Measurements from ENCODE around the gene SHOC2. TPM values are rescaled to one million over a fixed set of nuclear protein-coding genes. Genes with fewer than 3 reads are reported as not detected.

Gene SHOC2
- total and polyA plus RNA-seq, 2 of the 8 experiments (the other 6 are each of a cell fraction or from before 2014, with no cell fraction given), result 7.6 to 28.2 TPM

DNA sequence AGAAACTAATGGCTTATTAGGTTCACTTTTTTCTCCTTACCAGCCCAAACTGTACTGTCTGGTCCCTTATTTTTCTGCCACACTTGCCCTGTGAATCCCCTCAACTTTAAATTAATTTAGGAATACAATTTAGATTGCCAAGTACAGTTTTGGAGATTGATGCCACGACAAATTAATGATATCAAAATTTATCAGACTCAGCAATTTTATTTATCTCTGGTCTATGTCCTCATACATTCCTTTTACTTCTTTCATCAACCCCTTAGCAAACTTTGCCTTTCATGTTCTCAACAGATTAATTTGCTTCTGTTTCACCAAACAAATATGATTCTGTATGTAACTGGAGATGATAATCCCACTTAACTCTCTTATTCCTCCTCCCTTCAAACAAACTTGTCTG, 38.2 kb downstream of the SHOC2 start:
- Histone ChIP-seq H3K4me3 (ENCODE audit: extremely low read depth in 1 of 4, insufficient read depth in 2 of 4, low read depth in 3 of 4, low read length in 4 of 4) (no peak overlapping the region), H3K36me3 (ENCODE audit: control insufficient read depth in 2 of 4, insufficient read depth in 4 of 4, low read length in 3 of 4) (no peaks in the 10 kb centered on the region), H2AK5ac (ENCODE audit: low read depth, low read length) (no peak overlapping the region), H3K23ac (ENCODE audit: insufficient read length) (no peak overlapping the region), H3K18ac (ENCODE audit: extremely low read depth, low read length) (no peak overlapping the region), H3K79me2 (ENCODE audit: control insufficient read depth in 1 of 2, insufficient read depth in 2 of 2, low read length in 2 of 2) (peaks cover 0 to 87% of the 10 kb centered on the region in 2 experiments; a peak in 2 of 4 replicates), H4K8ac (ENCODE audit: extremely low read depth, insufficient read depth, low read length) (no peak overlapping the region), H4K20me1 (replicated peaks in 1 of 2; ENCODE audit: control insufficient read depth in 1 of 2, insufficient read depth in 2 of 2, low read length in 2 of 2) (peaks cover 0 to 2% of the 10 kb centered on the region in 2 experiments), H3K9ac (replicated peaks in 1 of 4; ENCODE audit: extremely low read depth in 1 of 4, low read depth in 3 of 4, low read length in 3 of 4) (no peak overlapping the region), H3K79me1 (ENCODE audit: low read depth, low read length) (no peaks in the 10 kb centered on the region), H4K91ac (replicated peaks; ENCODE audit: insufficient read length, low read length) (no peak overlapping the region), H3K27ac (ENCODE audit: low read depth, low read length) (no peak overlapping the region), H3K4ac (replicated peaks; ENCODE audit: insufficient read length, low read depth, low read length) (no peak overlapping the region), H2BK120ac (replicated peaks; ENCODE audit: low read depth, low read length) (no peak overlapping the region), H3K56ac (replicated peaks; ENCODE audit: insufficient read length, low read depth, low read length) (no peak overlapping the region), H3K27me3 (replicated peaks in 1 of 4; ENCODE audit: control insufficient read depth in 3 of 4, extremely low read depth in 1 of 4, insufficient read depth in 3 of 4, low read length in 3 of 4) (no peaks in the 10 kb centered on the region), H3K23me2 (ENCODE audit: low read depth, low read length) (no peaks in the 10 kb centered on the region), H2BK20ac (ENCODE audit: low read length) (no peak overlapping the region), H2AFZ (ENCODE audit: low read length) (no peak overlapping the region), H3K9me3 (ENCODE audit: insufficient read depth in 2 of 2, low read depth in 1 of 2, low read length in 1 of 2) (no peaks in the 10 kb centered on the region), H2BK5ac (ENCODE audit: low read depth, low read length) (no peak overlapping the region), H4K5ac (ENCODE audit: insufficient read length, low read depth, low read length) (no peak overlapping the region), H3K4me1 (replicated peaks in 1 of 4; ENCODE audit: control insufficient read depth in 3 of 4, insufficient read depth in 4 of 4, low read length in 3 of 4) (no peaks in the 10 kb centered on the region), H2BK12ac (ENCODE audit: low read depth, low read length) (no peak overlapping the region), H3K4me2 (ENCODE audit: insufficient read depth in 1 of 2, low read depth in 2 of 2, low read length in 2 of 2) (no peak overlapping the region), H2BK15ac (ENCODE audit: low read length) (no peak overlapping the region), H3K14ac (ENCODE audit: insufficient read length) (no peak overlapping the region)
- FAIRE-seq, result no peak
- CTCF ChIA-PET (ENCODE audit: partially characterized antibody), result interaction anchor here (1.0 kb wide), 1 partner anchor 80 kb away, joined by 3 read pairs; no protein-coding TSS in a partner anchor
- DNase-seq (ENCODE audit: low read depth in 1 of 2, low spot score in 2 of 2), result no peak
- POLR2A ChIA-PET (ENCODE audit: partially characterized antibody), result no interaction called here
- 82% methylated on average over 1 of the region's 1 CpG; no CpG with 5 or more reads in 1 of the 2 experiments for WGBS, 2 experiments (ENCODE audit: extremely low coverage in 1 of 2, insufficient coverage in 1 of 2, insufficient read length in 1 of 2, insufficient replicate concordance in 2 of 2, low coverage in 1 of 2, low lambda C conversion rate in 2 of 2, missing lambda C conversion rate in 1 of 2)
- 0 out of 2 replicates have a peak, but pooled peaks have one; percentile 5 for TF ChIP-seq MAFK (IDR thresholded peaks at IDR 0.05; ENCODE audit: low read depth, low read length)
- no peak for TF ChIP-seq SP4 (IDR thresholded peaks at IDR 0.05; ENCODE audit: low read length)

Data from H1 (cell line).